Activated T-cell treated with anti-CD3 and anti-CD28 coated beads for 48 hours (primary cell): ENCODE data around the gene STRN4.
A peak's percentile ranks its signal among the peaks of the same experiment; 100 is the strongest.

ENCODE experiments used
- DNase-seq: peaks from one replicate; pipeline ENCODE4 v3.0.0-alpha.2; 2020; ENCODE audit warnings: low read depth

The STRN4 gene

GRCh38 chr19:46725859-46726393 is 20.3 kb downstream of the STRN4 start:
- no peak for DNase-seq

- no peak for DNase-seq
These were observed 21.0 kb downstream of the STRN4 start for GRCh38 chr19:46725036-46725820.

- DNase-seq: no peak
These were observed 21.8 kb downstream of the STRN4 start for GRCh38 chr19:46724468-46724867.

GRCh38 chr19:46723471-46723870 is 22.8 kb downstream of the STRN4 start:
- no peak for DNase-seq

GRCh38 chr19:46723023-46723461 is 23.2 kb downstream of the STRN4 start:
- no peak for DNase-seq

DNA sequence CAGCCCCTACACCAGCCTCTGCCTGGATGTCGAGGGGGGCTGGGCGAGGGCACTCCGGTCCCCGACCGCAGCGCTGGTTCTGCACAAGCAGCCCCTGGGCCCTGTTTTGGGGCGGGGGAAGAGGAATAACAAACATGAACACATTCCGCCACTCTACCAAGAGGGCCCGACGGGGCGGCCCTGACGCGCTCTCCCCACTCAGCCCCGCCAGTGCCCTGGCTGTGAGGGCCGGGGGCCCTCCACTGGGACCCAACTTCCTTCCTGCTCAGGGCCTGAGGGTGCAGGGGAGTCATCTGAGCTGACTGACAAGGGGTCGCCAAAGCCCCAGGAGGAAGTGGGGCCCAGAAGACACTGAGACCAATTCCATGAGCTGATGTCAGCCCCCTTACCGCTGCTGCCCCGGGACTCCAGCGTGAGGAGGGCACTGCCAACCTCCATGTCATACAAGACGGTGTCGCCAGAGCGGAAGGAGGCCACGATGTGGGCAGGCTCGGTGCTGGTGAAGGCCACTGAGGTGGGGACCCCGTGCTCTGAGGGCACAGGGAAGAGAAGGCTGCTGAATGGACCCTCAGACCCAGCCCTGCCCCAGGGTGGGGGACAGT is 23.7 kb downstream of the STRN4 start:
- DNase-seq: no peak

GRCh38 chr19:46722004-46722380 is 24.3 kb downstream of the STRN4 start:
- no peak for DNase-seq

GRCh38 chr19:46721269-46722003 is 24.8 kb downstream of the STRN4 start:
- no peak for DNase-seq

DNA sequence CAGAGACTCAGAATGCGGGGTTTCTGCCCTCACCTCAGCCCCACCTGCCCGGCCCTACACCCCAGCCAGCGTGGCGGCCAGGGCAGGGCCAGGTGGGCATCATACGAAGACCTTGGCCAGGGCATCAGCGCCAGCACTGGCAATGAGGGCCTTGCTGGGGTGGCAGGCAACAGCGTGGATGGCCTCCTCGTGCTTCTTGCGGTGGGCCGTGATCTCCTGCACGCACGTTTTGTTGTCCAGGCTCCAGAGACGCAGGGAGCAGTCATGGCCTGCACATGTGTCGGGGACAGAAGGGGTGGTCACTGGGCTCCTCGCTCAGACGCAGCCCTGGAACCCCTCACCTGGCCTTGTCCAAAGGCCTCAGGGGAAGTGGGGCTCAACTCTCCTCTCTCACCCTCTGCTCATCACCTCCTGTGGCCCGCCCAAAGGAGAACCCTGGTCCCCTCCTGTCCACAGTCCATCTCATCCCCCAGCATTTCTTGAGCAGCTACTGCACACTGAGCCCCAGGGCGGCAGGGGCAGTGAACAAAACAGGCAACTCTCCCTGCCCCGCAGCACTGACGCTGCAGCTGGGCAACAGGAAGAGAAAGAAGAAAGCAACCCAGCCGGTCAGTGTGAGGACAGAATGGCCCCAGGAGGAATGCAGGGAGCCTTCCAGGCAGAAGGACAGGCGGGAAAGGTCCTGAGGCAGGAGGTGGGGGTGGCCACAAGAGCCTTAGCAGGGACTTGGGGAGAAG is 25.6 kb downstream of the STRN4 start:
- no peak for DNase-seq

- no peak for DNase-seq
These were observed 26.4 kb downstream of the STRN4 start for GRCh38 chr19:46719629-46720502.

DNA sequence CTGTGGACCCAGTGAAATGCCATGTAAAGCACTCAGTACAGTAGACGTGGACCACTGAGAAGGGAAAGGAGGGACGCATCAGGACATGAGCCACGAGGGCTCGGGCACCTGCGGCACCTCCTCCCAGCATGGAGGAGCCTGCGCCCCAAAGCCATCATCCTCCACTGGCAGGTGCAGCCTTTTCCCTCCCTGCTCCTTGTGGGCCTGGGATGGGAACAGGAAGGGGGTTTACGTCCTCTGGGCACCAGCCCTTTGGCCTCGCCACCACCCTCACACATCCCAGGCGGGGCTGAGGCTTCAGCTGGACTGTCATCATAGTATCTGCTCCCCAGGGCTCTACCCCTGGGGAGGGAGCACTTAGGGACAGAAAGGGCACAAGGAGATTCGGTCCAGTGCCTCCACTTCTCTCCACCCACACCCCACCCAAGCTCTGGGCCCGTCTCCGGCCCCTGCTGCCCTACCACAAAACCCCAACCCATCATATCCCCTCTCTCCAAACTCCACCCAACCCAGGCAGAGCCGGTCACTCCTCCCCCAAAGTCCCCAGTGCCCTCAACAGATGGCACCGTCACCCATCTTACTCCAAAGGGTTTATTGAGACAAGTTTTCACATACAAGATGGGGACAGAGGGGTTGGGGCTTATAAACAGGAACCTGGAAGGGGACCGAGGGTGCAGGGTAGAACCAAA is 27.2 kb downstream of the STRN4 start:
- no peak for DNase-seq

DNA sequence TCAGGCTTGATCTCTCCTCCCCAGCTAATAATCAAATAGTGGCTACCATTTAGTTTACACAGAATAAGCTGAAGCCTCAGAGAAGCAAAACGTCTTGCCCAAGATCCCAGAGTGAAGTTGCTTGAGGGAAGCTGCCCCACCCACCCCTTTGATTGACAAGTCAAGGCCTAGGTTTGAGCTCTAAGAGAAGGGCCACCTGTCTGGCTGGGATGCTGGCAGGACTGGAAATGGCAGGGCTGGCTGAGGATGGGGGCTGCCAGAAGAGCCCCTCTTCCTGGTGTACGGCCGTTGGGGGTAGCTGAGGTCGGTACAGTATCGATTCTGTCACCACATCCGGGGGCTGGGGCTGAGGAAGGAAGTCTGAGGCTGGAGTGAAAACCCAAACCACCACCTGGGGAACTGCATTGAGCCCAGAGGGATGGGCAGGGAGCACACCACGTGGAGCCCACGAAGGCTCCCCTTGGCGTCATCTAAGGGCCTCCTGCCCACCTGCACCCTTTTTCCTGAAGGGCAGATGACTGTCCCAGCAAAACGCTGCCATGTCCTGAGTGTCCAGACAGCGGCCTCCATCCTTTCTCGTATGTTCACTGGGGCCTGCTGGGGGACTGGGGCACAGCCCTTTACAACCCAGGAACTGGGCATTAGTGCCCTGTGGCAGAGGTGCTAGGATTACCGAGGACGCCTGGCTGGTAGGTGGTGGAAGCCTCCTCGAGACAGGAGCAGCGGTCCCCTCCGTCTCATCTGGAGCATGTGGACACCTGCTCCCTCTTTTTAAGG is 27.9 kb downstream of the STRN4 start:
- peak; percentile 47 for DNase-seq

GRCh38 chr19:46717716-46718143 is 28.5 kb downstream of the STRN4 start:
- no peak for DNase-seq

GRCh38 chr19:46717034-46717715 is 29.1 kb downstream of the STRN4 start, which contains the start of gene PRKD2:
PRKD2 (minus strand) TSS chr19:46717114; CDS start chr19:46716370, 744 bp downstream.
- DNase-seq: peak; percentile 89

GRCh38 chr19:46716672-46717033 is 29.6 kb downstream of the STRN4 start:
- DNase-seq: no peak

DNA sequence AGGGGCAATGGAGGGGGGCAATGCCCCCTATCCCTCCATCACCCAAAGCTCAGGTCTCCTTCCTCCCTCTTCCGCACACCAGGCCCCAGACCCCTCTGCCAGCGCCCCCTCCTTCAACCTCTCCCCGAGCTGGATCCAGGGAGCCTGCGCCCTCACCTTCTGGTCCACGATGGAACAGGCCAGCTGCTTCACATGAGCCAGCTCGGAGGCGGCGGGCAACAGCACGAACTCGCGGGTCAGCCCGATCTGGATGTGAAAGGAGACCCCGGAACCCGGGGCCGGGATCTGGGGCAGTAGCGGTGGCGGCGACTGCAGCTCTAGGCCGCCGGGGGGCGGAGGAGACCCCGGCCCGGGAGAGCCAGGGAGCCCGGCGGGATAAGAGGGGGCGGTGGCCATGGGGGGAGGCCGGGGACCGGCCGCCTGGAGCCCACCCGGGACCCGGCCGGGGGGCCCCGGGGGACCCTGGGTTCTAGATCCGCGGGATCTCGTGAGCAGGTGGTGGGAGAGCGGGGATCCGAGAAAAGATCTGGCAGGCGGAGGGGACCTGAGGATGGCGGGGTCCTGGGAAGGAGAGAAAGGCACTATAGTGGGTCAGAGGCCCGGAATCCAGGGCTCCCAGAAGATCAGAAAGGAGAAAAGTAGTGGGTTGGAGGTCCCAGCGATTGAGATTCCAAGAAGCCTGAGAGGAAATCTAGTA is 30.1 kb downstream of the STRN4 start:
- DNase-seq: no peak

DNA sequence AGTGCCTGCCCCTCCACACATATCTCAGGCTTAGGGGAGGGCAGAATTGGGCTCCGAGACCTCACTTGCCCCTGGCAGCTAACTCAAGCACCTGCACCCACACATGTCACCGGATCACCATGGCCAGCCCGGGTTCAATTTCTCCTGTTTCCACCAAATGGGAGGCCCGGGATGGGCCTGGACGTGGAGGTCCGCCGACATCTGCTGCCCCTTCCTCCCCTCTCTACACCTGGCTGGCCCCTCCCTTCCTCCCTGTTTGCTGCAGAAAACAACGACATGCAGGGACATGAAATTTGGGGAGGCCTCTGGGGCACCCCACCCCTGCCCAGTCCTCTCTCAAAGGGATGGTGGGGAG is 30.7 kb downstream of the STRN4 start:
- DNase-seq: no peak

DNA sequence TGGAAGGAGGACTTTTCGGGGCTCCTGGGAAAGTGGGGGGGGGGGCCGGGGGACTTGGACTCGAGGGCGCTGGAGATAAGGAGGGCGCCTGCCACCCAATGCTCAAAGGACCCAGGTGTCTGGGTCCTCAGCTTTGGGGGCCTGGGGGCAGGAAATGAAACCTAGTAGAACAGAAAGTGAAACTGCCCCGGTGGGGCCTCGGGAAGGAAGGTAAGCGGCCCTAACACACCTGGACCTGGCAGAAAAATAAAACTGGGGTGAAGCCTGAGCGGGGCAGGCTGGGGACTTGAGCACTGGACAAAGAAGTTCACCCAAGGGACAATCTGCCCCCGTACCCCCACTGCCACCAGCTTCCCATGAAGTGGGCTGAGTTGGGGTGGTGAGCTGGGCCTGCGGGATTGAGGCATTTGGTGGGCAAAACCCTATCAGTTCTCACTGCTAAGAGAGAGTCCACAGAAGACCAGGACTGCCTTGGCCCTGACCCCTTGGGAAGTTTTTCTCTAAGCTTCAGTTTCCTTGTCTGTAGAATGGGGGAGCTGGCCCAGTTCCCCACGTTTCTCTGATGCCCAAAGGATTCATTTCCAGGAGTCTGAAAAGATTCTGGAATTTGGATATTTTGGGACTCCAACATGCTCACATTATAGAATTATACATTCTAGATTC is 31.7 kb downstream of the STRN4 start:
- DNase-seq: peak; percentile 43
